ENCODE data around the gene ITGA11.

ITGA11 gene

DNA sequence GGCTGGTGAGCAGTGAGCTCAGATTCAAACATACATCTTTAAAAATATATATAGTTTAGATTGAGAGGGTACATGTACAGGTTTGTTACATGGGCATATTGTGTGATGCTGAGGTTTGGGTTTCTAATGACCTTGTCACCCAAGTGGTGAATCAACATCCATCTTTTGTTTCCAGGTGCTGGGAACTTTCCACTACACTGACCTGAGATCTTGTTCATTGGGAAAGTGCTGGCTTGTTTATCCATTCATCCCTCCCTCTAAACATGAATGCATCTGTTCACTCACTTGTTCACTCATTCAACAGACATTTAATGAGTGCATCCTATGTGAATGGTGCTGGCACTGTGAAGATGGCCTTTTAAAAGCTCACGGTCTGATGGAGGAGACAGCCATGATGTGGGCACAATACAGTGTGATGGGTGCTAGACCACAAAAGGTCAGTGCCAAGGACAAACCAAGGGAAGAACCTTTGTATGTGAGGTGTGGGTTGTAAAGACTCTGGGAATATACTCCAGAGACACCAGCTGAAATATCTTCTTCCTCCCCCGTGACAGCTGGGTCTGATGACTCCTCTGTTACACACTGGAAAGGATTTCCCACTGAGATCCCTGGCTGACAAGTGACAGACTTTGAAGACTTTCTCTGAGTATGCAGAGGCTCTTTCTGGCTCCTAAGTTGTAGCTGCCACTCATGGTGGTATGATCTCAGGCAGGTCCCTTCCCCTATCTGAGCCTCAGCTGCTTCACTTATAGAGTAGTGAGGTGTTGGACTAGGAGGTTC, 16.2 kb upstream of the ITGA11 start:
- no peak for DNase-seq (ENCODE audit: low spot score)

DNA sequence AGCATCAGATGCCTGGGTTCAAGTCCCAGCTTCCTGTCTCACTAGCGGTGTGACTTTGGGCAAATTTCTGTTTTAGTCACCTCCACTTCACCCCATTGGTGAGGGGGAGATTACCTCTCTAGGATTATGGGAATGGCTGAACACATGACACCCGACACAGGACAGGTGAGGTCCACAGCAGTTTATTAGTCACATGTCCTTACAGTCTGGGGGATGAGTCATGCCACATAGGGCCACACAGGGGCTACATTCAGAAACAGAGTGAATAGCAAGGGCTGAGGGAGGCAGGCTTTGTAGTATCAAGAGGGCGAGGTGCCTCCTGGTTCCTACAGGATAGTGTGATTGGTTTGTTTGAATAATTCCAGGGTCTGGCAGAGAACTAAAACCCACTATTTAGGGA, 15.2 kb upstream of the ITGA11 start:
- no peak for DNase-seq (ENCODE audit: low spot score)

DNA sequence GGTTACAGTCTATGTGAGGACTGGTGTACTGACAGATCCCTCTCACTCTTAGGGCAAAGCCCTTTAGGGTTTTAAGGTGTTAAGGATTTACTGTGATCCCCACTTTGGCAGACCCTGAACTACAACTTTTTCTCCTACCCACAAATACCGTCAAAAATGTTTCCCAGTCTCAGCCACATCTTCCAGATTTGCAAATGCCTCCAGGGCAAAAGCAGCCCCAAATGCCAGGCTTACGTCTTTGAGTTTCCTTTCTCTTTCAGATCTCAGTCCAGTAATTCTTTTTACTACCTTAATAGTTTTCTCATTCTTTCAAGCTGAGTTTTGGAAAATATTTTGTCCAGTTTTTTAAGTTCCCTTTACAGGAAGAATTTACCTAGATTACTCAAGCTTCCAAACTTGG, 13.4 kb upstream of the ITGA11 start:
- DNase-seq (ENCODE audit: low spot score) = no peak

DNA sequence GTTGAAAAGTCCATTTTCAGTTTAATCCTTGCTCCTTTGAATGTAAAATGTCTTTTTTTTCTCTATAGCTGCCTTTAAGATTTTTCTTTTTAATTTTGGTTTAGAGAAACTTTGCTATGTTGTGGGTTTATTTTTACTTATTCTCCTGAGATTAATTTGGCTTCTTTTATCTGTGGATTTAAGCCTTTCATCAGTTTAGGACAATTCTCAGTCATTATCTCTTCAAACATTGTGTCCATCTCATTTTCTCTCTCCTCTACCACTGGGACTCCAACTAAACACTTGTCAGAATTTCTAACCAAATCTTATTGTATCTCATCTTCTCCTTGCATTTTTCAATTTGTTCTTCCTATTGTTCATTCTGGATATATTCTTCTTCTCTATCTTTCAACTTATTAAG, 12.4 kb upstream of the ITGA11 start:
- no peak for DNase-seq (ENCODE audit: low spot score)

DNA sequence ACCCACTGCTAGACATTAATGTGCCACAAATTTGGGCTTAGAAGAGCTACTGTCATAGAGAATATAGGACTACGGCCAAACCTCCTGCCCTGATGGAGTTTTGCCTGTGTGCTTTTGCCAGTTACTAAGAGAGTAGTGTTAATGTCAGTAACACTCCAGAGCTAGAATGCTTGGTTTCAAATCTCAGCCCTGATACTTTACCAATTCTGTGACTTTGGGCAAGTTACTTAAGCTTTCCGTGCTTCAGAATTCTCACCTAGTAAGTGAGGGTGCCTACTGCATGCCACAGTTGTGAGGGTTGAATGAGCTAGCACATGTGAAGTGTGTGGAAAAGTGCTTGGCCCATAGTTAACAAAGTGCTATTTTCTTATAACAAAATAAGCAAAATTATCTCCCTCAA, 10.9 kb upstream of the ITGA11 start:
- no peak for DNase-seq (ENCODE audit: low spot score)

DNA sequence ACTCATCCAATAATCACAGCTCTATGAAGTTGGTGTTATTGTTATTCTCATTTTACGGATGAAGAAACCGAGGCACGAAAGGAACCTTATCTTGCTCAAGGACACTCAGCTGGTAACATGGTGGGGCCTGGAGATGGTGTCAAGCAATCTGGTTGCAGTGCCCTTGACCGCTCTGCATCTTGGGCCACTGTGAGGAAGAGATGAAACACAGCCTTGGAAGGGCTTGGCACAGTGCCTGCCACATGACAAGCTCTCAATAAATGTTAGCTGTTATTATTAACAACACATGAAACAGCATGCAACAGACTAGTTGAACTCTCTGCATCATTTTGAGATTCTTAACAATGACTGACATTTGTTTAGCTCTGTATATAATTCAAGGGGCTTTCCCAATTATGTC, 10.1 kb upstream of the ITGA11 start:
- DNase-seq (ENCODE audit: low spot score) = no peak

DNA sequence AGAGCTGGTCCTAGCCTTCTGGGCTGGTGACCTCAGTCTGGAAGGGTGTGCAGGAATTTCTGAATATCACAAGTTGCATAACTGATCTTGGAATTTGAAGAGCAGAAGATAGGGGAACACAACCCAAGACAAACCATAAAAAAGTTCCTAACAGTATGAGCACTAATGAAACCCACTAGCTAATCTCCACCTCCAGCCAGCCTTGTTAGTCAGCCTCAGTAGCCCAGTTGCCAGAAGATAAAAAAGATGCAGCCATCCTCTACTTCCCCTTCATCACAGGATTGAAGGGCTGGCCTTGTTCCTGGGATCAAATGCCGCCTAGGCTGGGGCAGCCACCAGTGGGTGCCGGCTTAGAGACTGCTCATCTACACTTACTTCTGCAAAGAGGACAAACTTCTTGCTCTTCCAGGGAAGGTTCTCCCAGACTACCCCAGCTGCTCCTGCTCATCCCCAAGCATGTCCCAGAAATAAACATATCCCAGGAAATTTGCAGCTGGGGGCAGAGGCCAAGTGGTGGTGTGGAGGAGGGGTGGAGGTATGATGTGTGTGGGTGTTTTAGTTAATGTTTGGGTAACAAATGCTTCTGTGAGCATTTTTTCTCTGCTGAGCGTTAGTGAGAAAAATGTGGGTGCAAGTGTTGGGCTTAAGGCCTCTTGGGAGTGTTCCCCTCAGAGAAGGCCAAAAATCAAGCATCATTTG, 9.2 kb upstream of the ITGA11 start:
- no peak for DNase-seq (ENCODE audit: low spot score)

DNA sequence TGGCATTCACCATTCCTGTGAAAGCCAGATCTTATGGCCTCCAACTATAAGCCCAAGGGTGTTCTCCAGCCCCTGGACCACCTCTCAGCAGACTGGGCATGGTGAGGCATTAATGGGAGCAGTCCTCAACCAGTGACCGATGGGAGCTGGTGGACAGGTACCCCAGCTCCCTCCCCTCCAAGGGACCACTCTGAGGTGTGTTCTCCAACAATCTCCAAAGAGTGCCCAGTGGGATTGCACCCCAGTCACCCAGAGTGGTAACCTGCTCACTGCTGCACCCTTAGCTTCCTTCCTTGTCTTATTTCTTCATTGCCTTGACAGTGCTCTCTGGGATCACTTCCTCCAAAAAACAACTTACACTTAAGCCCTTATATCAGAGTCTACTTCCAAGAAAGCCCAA, 8.2 kb upstream of the ITGA11 start:
- no peak for DNase-seq (ENCODE audit: low spot score)

DNA sequence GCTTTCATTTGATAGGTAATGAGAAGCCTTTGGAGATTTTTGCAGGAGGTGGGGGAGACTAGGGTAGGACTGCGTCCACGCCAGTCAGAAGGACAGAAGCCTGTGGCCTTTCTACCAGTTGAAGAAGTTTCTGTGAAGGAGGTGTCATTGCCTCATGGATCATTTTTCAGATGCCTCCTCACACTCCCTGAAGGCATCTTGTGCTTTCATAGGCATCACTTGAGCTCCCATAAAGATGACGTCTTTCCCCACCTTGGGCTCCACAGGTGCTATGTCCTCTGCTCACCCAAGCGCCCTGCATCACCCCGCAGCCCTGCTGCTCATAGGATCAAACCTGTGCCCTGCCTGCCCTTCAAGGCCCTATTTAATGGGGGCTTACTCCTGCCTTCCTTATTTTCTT, 7.5 kb upstream of the ITGA11 start:
- DNase-seq (ENCODE audit: low spot score) = no peak

DNA sequence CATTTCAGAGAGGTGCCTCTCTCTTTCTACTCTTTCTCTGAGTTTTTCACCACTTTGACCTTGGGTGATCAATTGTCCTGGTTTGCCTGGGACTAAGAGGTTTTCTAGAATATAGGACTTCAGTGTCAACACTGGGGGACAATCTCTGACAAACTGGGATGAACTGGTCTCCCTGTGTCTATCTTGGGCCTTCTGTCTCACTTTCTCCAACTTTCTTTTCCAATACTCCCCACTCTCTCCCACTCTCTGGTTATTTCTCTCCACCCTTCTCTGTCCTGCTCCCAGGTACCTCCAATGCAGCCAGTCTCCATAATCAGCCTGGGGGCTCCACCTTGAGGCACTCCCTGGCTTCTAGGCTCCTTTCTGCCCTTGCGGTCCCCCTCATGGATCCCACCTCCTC, 4.7 kb upstream of the ITGA11 start:
- no peak for DNase-seq (ENCODE audit: low spot score)

DNA sequence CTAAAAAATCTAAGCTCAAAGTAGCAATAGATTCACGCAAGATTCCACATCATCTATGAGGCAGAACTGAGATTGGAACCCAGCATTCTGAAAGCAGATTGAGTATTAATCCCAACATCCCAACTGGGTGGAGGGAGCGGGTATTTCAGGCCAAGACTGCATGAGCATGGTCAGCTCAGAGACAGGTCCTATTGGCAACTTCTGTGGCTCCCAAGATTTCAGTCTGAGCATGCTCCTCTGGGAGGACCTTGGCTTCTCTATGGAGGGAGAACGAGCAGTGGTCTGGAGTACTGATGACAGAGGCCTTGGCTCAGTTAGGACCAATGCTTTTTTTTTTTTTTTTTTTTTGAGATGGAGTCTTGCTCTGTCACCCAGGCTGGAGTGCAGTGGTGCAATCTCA, 4.0 kb upstream of the ITGA11 start:
- DNase-seq (ENCODE audit: low spot score) = no peak

DNA sequence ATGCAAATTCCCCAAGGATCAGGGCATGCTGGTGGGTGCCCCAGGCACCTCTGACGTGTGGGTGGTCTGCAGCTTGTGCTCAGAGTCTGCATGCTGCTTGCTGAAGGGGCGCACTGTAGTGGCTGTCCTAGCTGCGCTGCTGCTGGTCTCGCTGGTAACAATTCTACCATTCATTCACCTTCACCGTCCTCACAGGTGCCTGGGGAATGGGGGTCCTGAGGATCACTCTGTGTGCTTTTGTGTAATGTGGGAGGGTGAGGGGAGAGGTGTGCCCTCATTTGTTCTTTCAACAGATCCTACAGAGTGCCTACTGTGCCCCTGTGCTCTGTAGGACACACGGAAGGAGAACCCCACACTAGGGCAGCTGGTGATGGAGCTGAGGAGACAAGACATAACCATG, 2.1 kb upstream of the ITGA11 start:
- no peak for DNase-seq (ENCODE audit: low spot score)

DNA sequence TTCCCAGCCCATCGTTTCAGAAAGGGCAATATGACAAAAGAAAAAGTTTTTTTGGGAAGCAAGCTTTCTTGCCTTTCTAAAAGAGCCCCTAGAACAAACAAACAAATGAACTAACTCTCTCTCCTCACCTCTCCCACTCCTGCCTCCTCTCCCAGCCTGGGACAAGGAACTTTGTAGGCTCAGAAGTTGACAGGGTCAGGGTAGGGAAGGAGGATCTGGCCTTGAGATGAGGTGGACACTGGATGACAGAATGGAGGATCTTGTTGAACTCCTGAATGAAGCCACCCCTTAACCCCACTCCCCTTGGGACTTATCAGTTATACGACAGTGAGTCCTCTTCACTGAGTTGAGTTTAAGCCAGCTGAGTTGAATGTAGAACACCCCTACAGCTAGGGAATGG, 1.6 kb upstream of the ITGA11 start:
- no peak for DNase-seq (ENCODE audit: low spot score)

DNA sequence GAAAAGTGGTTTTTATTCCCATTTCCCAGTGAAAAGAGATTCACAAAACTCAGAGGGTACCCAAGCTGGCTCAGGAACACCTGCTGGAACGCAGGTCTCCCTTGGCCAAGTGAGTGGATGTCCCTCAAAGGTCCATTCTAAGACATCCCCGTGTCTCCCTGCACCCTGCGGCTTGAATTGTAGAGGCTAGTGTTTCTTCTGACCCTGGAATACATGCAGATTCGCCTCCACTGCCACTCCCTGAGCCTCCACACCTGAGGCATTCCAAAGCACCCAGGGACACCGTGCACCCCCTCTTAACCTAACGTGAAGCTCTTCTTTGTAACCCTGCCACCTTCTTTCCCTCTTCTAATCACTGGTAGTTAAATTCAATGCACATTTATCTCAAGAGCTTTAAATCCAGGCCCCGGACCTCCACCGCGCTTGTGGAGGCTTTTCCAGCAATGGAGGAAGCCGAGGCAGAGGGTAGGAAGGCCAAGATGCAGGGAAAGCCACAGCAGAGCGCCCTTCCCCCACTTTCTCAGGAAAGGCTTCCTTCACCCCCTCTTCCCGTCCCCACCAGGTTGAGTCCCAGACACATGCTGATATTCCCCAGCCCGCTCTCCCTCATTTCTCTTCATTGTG, 590 bp upstream of the ITGA11 start:
- DNase-seq (ENCODE audit: low spot score) = no peak

DNA sequence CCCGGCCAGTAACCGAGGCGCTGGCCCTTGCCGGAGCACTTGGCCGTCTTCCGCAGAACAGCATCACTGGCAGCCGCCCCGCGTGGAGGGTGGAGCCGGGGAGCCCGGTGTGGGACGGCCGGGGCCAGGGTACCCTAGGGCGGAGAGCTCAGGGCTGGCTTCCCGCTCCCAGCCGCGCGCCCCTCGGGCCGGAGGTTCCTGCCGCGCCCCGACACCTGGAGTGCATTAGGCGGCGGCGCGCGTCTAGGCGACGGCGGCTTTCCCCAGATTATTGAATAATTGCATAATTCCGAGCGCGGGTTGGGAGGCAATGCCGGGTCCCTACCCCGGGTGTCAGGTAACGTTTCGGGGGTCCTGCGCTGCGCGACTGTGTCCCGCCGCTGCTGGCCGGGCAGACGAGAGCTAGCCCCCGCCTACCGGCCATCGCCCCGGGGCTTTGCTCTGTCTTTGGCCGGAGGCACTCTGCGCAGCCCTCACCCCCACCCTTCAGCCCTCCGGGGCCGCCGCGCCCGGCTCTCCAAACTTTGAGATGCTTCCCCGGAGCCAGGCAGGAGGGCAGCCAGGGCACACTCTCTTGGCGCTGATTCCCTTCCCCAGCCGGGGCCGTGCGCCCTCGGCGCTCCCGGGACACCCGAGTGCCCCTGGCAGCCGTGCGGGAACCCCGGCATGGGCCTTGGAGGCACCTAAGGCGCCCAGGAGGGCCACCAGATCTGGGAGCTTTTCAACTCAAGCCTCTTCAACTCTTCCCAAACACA, 749 bp downstream of the ITGA11 start:
- no peak for DNase-seq (ENCODE audit: low spot score)

DNA sequence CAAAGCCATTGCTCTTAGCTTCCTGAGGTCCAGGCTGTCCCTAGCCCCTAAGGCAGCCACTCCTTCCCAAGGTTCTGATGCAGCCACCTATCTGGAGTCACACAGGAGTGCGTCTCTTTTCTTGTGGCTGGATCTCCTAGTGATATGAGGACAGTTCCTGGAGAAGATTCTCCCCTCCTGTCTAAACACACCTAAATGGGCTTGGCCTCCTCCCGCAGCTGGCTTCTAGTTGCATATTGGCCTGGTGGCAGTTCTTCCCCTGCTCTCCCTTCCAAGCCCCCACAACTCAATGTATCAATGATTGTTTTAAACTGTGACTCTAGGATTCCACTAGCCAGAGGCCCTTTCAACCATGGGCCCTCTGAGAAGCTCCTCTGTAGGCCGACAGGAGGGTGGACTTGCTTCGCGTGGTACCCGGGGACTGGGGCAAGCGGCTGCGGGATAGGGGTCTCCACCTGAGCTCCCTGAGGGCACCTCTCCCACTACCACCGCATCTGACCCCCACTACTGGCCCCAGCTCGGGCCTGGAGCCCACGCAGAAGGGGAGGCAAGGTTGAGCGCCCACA, 1.4 kb downstream of the ITGA11 start:
- DNase-seq (ENCODE audit: low spot score) = no peak

DNA sequence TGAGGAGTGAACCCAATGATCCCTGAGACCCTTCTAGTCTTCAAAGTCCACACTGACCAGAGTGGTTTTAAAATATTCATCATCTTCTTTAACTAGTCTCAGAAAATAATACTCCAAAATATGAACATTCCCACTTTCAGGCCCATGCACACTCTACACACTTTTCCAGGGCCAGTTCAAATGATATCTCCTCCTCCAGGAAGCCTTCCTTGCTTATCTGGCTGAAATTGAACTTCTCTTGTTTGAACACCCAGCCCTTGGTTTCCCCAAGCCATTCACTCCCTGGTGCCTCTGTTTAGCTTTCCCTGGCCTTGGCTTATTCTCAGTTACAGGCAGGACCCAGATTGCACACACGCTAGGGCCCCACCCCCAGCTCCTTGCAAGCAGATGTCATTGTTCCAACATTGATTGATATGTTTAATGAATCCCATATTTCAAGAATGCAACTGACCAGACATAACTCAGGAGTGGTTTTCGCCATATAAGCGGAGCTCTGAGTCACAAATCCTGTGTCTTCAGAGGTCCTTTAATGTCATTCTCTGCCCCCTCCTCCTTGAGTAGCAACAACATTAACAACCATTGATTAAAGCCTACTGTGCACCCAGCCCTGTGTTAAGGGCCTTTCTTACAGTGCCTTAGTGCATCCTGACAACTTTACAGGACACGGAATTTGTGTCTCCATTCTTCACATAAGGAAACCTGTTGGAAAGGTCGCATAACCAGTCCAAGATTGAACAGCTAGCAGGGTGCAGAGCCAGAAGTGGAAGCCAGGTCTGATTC, 2.1 kb downstream of the ITGA11 start:
- no peak for DNase-seq (ENCODE audit: low spot score)

DNA sequence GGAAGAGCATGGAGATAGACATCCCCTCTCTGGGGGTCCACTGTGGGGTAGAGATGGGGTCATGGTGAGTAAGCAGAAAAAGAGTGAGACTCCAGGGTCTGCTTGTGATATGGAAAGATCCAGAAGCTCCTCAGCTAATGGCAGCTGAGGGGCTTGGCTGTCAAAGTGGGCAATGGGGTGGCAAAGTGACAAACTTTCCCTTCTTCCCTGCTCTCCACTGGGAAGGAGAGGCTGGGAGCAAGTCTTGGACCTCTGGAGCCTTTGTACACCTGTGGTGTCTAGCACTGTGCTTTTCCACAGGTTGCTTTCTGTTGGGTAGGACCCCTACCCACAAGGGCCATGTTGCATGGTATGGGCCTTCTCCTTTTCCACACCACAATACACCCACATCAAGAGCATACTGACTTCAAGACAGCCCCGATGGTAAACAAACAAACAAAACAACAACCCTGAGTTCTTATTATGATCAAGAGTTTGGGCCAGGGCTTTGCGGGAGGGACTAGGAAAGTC, 3.5 kb downstream of the ITGA11 start:
- no peak for DNase-seq (ENCODE audit: low spot score)

DNA sequence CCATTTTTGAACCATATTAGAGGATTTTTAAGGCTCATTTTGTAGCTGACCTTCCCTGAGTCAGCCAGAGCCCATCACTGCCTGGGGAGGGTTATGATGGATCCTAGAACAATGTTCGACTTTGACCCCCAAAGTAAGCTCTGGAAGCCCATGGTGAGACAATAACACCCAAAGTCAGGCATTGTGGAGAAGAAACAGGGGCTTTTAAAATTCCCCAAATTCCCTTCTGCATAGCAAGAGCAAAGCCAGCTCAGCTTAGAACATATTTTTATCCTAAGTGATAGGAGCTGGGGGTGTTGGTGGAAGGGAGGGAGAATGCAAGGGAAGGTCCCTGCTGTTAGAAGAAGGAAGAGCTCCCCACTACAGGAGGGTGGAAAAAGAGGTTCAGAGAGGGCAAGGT, 4.0 kb downstream of the ITGA11 start:
- no peak for DNase-seq (ENCODE audit: low spot score)

DNA sequence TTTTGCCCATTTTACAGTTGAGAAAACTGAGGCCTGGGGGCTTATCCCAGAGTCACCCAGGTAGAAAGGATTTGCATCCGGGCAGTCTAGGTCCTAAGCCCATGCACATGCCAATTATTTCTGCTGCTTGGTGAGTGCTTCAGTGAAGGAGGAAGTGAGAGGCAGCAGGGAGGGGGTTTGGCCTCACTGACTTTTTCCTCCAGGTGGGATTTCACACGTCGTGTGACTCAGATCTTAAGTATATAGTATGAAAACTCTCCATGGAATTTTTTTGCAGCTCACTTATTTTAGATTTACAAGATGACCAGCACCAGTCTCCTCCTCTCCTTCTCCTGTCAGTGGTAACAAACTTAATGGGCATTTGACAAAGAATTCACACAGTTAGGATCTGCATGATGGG, 4.6 kb downstream of the ITGA11 start:
- no peak for DNase-seq (ENCODE audit: low spot score)

DNA sequence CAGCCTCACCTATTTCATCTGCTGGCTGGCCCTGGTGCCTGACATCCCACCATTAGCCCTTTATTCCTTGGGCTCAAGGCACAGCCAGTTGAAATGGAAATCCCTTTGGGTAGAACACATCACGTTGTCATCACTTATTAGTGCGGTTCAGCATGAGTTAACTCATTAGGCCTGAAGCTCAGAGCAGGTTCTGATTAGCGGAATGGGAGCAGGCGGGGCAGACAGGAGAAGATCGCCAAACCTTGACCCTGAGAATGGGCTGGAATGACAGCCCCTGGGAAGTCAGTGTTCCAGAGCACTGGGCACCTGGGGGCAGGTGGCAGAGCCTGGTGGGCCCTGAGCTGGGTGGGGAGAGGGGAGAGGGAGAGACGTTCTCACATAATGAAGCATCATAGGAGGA, 5.8 kb downstream of the ITGA11 start:
- no peak for DNase-seq (ENCODE audit: low spot score)

All from kidney capillary endothelial cell (primary cell).